ENCODE results near the gene AOC1.
"Not testable (repeated sequence)": the region's sequence is repeated elsewhere in the genome, so short reads cannot be mapped to it uniquely, and the experiment has no call there.

AOC1 gene

GRCh38 chr7:150852371-150852905 lies at the start of gene AOC1:
Gene AOC1 (plus strand): TSS chr7:150852517. CDS start chr7:150856471, 3,954 bp downstream.
- no peak for DNase-seq

DNA sequence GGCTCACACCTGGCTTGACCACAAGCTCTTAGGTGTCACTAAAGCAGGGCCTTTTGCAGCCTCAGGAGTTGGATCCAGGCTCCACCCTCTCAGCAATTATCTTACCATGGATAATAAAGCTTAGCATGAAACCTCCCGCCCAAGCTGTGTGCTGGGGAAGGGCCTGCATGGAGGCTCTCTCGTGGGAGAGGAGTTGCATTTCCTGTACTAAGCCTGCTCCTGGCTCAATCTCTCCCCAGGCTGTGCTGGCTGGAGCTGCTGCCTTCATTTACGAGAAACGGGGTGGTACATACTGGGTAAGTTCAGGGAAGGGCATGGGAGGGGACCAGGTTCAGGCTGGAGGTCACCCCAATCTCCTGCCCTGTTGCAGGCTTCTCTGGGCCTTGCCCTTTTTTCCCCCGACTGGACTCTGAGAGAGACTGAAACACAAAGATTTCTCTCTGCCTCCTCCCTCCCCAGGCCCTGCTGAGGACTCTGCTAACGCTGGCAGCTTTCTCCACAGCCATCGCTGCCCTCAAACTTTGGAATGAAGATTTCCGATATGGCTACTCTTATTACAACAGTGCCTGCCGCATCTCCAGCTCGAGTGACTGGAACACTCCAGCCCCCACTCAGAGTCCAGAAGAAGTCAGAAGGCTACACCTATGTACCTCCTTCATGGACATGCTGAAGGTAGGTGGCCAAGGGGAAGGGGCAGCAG lies 49.0 kb upstream of the AOC1 start:
- no peak for DNase-seq

DNA sequence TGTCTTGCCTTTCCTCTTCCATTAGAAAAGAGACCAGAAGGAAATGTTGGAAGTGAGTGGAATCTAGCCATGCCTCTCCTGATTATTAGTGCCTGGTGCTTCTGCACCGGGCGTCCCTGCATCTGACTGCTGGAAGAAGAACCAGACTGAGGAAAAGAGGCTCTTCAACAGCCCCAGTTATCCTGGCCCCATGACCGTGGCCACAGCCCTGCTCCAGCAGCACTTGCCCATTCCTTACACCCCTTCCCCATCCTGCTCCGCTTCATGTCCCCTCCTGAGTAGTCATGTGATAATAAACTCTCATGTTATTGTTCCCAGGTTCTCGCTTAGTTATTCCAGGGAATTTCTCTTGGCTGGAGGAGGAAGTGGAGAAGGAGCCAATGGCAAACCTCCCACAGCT lies 47.5 kb upstream of the AOC1 start:
- DNase-seq: no peak

GRCh38 chr7:150805864-150806263 lies 46.5 kb upstream of the AOC1 start:
- no peak for DNase-seq

DNA sequence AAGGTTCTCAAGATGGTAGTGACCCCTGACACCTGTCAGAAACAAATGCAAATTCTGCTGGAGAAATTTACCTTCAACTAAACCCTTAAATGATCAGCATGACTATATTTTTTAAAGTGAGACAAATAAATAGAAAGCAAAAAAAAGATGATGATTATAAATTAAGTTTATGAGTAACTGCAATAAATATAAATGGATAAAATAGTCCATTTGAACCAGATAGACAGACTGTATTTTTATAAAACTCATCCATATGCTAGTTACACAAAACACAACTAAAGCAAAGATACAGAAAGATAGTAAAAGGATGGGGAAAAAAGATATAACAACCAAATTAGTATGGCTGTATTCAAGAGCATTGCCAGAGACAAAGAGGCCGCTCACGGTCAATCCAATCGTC lies 45.9 kb upstream of the AOC1 start:
- no peak for DNase-seq

DNA sequence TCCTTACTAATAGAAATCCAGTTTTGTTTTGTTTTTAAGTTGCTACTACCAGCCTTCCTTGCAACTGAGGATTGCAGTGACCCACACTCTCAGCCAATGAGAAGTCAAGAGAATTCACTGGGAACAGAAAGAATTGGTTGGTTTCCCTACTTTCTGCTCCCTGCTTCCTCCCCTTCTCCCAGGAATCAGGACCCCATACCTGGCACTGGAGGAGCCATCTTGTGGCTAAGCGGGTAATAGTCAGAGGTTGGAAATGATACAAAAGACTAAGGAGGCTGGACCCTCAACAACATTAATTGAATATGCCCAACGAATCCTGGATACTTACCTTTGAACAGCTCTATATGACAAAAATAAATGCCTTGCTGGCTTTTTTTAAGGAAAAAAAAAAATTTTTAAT lies 45.5 kb upstream of the AOC1 start:
- no peak for DNase-seq

GRCh38 chr7:150807616-150808438 lies 44.5 kb upstream of the AOC1 start:
- DNase-seq: not testable (repeated sequence)

DNA sequence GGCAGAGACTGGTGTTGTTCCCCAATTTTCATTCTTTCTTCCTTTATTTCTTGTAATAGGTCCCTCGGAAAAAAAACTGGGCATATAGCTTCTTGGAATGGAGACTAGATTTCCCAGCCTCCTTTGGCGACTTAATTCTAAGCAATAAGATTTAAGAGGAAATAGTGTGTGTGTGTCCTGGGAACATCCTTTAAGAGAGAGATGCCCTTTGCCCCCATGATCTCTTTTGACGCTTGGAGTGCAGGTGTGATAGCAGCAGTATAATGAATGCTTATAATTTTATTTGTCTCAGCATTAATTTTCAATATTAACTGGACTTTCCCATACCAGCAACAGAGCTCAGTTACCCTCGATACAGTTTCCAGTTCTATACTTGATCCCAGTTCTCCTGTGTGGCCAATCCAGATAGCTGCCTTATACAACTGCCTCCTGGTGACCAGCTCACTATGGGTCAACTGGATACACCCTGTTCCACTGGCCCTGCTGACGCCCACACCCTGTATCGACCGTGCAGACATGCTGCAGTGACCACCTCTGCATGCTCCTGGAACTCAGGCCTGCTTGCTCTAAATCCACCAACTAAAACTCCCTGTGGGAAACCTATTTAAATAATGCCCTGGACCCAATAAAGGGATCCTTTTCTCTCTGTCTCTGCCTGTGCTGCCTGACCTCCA lies 37.9 kb upstream of the AOC1 start:
- DNase-seq: no peak

- no peak for DNase-seq
Measured at GRCh38 chr7:150818971-150819370, 33.3 kb upstream of the AOC1 start.

- DNase-seq: no peak
Measured at GRCh38 chr7:150820148-150820547, 32.2 kb upstream of the AOC1 start.

DNA sequence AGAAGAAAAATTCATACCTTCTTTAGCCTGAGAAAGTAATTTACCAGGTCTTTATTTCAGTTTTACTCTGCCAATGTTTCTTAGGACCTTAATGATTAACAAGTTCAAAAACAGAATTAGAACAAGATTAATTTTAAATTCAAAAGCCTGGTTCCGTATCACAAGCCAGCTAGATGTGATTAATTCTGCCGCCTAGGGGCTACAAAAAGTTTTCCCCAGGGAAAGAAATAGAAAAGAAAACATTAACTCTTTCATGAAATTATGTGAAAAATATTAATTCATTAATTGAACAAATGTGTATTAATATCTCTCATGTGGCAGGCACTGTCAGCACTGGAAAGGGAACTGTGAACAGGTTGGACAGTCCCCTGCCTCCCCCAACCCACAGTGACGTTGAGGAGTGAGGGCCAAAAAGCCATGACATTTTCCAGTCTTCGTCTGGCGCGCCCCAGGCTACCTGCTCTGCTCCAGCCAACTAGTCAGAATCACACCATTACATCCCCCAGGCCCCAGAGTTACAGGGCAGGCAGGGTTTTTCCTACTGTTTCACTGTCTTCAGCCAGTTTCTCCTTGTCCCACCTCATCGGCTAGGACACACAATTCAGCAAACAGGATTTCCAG lies 31.6 kb upstream of the AOC1 start:
- DNase-seq: no peak

- DNase-seq: no peak
Measured at GRCh38 chr7:150823043-150823442, 29.3 kb upstream of the AOC1 start.

- no peak for DNase-seq
Measured at GRCh38 chr7:150823484-150824126, 28.7 kb upstream of the AOC1 start.

GRCh38 chr7:150824379-150825177 lies 27.7 kb upstream of the AOC1 start:
- DNase-seq: no peak

- no peak for DNase-seq
Measured at GRCh38 chr7:150826061-150826849, 26.1 kb upstream of the AOC1 start.

DNA sequence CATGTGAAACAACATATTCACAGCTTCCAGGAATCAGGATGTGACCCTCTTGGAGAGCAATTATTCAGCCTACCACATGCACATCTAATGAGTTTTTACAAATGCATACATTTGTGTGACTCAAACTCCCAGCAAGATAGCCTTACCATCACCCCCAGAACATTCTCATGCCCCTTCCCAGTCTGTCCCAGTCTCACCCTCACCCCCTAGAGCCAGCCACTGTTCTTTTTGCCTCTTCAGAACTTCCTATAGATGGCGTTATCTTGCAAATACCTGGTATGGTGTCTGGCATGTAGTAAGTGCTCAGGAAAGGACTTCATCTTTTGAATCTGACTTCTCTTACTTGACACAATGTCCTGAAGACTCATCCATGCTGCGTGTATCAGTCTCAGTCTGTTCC lies 23.9 kb upstream of the AOC1 start:
- DNase-seq: no peak

- no peak for DNase-seq
Measured at GRCh38 chr7:150829426-150829825, 22.9 kb upstream of the AOC1 start.

GRCh38 chr7:150830937-150831336 lies 21.4 kb upstream of the AOC1 start:
- no peak for DNase-seq

DNA sequence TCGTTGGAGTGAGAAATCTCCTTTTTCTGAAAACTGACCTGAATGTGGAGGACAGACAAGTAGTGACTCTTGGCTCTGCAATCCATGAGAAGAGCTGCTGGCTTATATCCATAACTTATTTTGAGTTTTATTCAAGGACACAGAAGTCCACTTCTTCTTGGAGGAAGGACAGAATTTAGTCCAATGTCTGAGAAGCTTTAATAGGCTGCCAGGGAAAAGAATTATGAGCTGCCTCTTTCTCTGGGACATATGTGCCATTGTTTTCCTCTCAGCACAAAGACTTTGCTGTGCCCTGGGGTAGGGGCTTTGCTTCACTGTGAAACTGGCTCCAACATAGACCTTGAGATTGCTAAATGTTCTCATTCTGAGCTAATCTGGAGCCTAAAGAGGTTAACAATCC lies 20.5 kb upstream of the AOC1 start:
- no peak for DNase-seq

GRCh38 chr7:150835019-150835418 lies 17.3 kb upstream of the AOC1 start:
- DNase-seq: no peak
